Hepatic stellate cell (primary cell): Measurements from ENCODE around the gene DLG4.
A peak's percentile ranks its signal among the peaks of the same experiment; 100 is the strongest.

Experiments
- DNase-seq: peaks from one replicate; pipeline ENCODE4 v3.0.0; 2011; ENCODE audit warnings: low spot score

Gene DLG4

GRCh38 chr17:7229504-7229903 lies 9.9 kb upstream of the DLG4 start:
- DNase-seq: no peak

- no peak for DNase-seq
Measured at GRCh38 chr17:7228920-7229319, 9.3 kb upstream of the DLG4 start.

- DNase-seq: no peak
Measured at GRCh38 chr17:7226721-7227710, 7.4 kb upstream of the DLG4 start.

- no peak for DNase-seq
Measured at GRCh38 chr17:7225711-7226331, 6.2 kb upstream of the DLG4 start.

DNA sequence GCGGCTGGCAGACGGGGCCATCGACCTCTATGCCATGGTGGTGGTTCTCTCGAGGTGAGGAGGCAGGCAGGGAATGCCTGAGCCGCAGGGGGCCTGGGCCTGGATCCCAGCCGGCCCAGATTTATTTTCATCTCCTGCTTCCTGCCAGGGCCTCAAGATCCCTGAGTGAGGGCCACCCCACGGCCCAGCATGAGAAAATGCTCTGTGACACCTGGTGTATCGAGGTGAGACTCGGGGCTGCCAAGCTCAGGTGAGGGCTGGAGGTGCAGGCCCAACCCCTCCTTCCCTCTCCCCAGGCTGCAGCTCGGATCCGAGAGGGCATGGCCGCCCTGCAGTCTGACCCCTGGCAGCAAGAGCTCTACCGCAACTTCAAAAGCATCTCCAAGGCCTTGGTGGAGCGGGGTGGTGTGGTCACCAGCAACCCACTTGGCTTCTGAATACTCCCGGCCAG lies 5.0 kb upstream of the DLG4 start:
- DNase-seq: no peak

GRCh38 chr17:7224110-7224509 lies 4.5 kb upstream of the DLG4 start:
- no peak for DNase-seq

DNA sequence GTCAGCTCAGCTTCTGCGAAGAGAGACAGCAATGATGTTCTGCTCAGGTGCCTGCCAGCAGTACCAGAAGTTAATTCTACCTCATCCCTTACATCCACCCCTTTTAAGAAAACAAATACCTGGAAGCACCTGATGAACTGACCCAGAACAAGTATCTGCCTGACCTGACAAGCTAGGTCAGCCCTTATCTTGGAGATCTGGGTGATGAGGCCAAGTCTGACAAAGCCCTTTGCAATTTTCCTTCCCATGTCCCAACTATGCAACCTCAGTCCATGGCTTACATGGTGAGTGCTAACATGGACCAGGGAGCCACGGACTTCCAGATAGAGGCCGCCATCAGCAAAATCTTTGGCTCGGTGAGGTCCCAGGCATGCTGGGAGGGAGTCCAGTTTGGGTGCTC lies 3.7 kb upstream of the DLG4 start:
- DNase-seq: no peak

DNA sequence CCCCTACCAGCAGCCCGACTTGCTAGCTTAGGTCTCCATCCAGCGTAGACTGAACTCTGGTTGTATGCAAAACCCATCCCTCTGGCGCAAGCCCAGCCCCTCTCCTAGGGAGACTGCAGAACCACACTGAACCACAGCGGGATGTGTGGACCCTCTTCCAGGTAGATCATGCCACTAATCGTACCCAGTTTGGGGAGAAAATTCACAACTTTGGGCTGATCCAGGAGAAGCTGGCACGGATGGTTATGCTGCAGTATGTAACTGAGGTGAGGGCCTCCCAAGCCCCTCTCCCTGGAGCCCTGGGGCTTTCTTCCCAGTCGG lies 3.3 kb upstream of the DLG4 start:
- DNase-seq: no peak

GRCh38 chr17:7222093-7222971 lies 2.7 kb upstream of the DLG4 start:
- DNase-seq: no peak

DNA sequence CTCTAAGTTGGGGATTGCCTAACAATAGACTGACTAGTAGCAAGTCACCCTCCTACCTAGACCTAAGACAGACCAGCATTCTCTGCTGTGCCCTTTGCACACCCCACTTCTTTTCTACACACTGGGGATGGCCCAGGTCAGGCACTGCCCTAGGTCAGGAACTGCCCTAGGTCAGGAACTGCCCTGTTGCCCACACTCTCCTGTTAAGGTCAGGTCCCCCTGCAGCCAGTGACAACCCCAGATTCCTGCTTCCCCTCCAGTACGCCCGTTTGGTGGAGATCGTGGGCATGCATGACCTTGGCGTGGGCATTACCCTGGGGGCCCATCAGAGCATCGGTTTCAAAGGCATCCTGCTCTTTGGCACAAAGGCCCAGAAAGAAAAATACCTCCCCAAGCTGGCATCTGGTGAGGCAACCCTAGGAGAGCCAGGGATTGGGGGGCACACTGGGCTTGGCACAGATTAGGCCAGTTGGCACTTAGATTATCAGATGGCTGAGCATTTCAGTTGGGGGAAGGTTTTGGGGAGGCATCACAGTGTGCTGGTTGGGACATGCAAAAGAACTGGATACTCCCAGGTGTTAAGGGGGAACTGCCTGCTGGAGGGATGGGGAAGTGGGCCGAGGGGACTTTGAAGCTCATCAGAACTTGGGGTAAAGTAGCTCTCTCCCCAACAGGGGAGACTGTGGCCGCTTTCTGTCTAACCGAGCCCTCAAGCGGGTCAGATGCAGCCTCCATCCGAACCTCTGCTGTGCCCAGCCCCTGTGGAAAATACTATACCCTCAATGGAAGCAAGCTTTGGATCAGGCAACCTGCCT lies 1.8 kb upstream of the DLG4 start:
- DNase-seq: no peak

- peak; percentile 74 for DNase-seq
Measured at GRCh38 chr17:7220593-7221277, 1.1 kb upstream of the DLG4 start.

GRCh38 chr17:7219229-7219811 lies 316 bp downstream of the DLG4 start:
- DNase-seq: no peak

DNA sequence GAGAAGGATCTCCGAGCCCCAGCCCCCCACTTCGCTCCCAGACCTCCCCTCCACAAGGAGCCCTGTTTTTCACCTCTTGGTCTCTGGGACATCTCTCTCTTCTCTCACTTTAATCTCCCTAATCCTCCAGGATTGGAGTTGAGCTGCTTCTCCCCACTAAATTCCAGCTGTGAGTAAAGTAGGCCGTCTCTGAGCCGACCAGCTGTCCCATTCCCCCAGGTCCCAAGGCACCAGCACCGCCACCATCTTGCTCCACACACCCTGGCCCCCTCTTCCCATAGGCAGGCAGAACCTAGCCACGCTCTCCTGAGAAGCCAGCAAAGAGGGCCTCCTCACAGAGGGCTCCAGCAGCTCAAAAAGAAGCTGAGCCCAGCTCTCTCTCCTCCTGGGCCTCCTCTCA lies 878 bp downstream of the DLG4 start:
- DNase-seq: no peak

DNA sequence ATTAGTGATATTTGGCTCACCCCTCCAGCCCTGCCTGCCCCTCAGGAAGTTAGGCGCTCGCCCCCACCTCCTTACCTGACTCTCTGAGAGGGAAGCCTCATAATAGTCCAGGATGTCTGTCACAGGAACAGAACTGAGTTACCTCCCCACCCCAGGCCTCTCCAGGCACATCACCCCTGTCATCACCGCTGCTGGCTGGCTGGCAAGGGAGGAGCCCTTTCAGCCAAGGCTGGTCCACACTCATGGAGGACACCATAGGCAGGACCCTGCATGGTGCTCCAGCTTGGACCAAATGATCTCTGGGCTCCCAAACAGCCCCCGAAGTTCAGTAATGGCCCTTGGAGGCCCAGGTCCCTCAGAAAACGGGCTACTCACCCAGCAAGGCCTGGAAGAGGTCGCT lies 1.5 kb downstream of the DLG4 start:
- no peak for DNase-seq

DNA sequence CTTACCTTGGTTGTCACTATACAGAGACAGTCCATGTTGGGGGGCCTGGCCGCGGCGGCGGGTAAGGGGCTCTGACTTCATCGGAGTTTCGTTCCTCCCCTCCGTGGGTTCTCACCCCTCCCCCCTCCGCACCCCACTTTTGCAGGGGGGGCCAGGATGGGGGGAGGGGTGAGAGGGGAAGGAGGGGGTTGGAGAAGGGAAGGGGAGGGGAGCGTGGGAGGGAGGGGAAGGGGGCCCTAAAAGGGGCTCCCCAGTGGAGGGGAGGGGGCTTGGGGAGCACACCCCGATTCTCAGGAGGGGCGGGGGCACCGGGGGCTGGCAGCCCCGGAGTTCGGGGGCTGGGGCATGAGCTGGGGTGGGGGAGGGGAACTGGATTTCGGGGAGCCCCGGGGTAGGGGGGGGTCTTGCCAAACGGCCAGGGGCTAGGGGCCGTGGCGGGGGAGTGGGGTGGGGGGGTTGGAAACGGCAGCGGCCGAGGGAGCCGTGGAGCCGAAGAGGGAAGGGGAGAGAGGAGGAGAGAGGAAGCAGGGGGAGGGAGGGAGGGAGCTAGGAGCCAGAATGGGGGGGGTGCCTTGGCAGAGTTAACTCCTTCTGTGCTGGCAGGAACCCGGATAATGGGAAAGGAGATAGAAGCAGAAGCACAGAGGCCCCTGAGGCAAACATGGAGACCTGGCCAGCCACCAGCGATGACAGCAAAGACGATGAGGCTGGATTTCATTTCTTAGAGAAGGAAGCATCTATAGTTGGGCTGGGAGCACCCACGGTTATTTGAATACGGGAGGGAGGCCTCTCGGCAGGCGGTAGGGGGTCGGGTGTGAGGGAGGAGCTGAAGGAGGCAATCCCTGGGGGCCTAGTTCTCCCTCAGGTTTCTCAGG lies 2.3 kb downstream of the DLG4 start:
- peak; percentile 85 for DNase-seq

DNA sequence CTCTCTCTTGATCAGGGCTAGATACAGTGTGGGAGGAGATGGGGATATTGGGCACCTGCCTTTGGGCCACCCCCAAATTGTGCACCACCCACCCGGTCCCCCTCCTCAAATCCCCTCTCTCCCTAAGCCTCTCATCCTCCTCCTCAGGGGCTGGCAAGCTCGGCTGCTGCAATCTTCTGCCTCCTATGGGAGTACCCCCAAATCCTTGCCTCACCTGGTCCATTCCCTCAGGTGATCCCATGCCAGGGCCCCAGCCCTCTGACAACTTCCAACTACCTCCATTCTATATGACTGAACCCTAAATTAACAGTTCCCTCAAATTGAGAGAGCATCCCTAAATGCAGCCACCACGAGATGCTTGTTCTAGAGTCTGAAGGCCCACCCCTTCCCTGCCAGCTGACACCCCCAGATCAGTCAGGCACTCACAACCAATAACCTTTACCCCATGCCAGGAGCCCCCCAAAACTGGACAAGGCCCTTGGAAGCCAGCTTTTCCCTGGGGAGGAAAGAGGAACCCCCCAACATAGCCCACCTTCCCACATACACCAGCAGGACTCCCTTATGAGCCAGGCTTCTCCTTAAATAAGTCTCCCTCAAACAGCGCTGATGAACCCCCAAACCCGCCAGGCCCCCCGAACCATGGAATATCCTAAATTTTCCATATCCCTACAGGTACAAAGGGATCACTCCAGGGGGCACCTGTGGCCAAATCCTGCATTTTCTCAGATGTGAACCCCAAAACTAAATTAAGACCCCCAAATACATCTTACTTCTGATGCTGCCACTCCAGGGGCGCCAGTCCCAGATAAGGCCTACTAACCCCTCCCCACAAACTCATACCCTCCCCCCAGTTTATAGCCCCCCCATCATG lies 3.2 kb downstream of the DLG4 start:
- no peak for DNase-seq

DNA sequence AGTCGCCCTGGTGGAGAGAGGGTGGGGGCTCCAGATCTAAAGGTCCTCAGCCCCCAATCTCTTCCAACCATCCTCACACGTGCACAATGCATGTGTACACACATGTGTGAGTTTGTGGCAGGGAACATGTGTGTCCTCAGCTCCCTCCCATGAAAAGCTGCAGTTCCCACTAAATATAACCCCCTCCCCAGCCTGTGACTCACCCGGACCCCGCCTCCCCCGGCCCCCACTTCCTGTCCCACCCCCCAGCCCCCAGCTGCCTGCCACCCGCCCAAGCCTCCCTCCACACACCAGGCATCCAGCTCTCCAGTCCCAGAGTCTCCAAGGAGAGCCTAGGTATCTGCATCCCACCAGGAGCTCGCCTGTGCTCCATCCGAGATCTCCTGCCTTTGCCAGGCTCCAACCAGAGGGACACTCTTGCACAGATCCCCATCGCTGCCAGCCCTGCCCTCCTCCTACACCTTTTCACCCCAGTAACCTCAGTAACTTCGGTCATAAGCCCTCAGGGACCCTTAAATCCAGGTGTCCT lies 3.9 kb downstream of the DLG4 start:
- DNase-seq: peak; percentile 58

DNA sequence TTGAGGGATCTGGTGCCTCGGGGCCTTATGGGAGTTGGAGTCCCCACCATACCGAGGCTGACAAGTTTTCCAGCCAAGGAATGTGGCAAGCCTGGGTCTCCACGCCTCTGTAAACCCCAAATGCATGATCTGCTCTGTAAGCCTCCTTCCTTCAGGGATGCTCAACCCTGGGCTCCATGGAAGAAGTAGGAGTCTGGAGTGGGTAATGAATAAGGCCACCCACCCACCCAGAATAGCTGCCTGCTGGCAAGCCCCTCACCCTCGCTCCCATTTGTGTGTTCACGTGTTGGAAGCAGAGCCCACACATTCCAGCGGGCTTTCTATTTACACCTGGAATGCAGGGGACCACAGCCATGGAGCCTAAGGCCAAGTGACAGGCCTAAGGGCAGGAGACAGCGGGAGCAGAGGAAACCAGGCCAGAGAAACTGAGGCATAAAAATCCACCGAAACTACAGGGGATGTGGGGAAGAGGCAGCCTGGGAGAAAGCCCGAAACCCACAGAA lies 4.4 kb downstream of the DLG4 start:
- DNase-seq: no peak
